Peyer's patch (tissue), 4 donors: ENCODE measurements around the gene MED15. TPM values are rescaled to one million over a fixed set of nuclear protein-coding genes. Genes with fewer than 3 reads are reported as not detected.
"Not testable (repeated sequence)": the region's sequence is repeated elsewhere in the genome, so short reads cannot be mapped to it uniquely, and the experiment has no call there.

Experiments used
- DNase-seq, 3 donors: peaks; one replicate each; pipeline ENCODE4 v3.0.0-alpha.2; 2017 to 2019
- H3K27ac ChIP-seq, 4 donors: fragments of 200-600 bp; sonication (generic); one replicate each; pipeline ENCODE4 v1.5.1; 2016 to 2019
- H3K27me3 ChIP-seq, 2 donors: fragments of 200-600 bp; sonication (generic); one replicate each; pipeline ENCODE4 v1.5.1; 2019
- H3K36me3 ChIP-seq, 3 donors: fragments of 200-600 bp; sonication (generic); one replicate each; pipeline ENCODE4 v1.5.1; 2016 to 2019
- H3K4me1 ChIP-seq, 4 donors: fragments of 200-600 bp; sonication (generic); one replicate each; pipeline ENCODE4 v1.5.1; 2016 to 2019
- H3K4me3 ChIP-seq, 4 donors: fragments of 200-600 bp; sonication (generic); 1 replicate in 3 of 4; 2 replicates in 1 of 4; pipeline ENCODE4 v1.5.1; 2016 to 2019; ENCODE audit warnings: mild to moderate bottlenecking in 1 of 4
- H3K9me3 ChIP-seq, 4 donors: fragments of 200-600 bp; sonication (generic); one replicate each; pipeline ENCODE4 v1.5.1; 2016 to 2019; ENCODE audit warnings: mild to moderate bottlenecking in 1 of 4
- CTCF ChIP-seq, 6 experiments: fragments of 450-650 bp in 4 of 6; fragments of 200-600 bp in 2 of 6; sonication (generic) in 1 of 6; IDR thresholded peaks; one replicate each; pipeline ENCODE4 v1.5.1; 2017 to 2019; ENCODE audit warnings: antibody characterized with exemption in 6 of 6, mild to moderate bottlenecking in 3 of 6, moderate library complexity in 1 of 6
- POLR2A ChIP-seq, 2 donors: fragments of 450-650 bp; IDR thresholded peaks; one replicate each; pipeline ENCODE4 v1.5.1; 2017; ENCODE audit warnings: antibody characterized with exemption in 2 of 2, mild to moderate bottlenecking in 2 of 2, moderate library complexity in 2 of 2
- total RNA-seq, 4 donors: library from RNA; depleted of rRNA; stranded (reverse); fragments of >200 nt; gene quantifications; one replicate each; pipeline ENCODE4 v1.1.0, GENCODE V29; 2016

MED15 gene
- total RNA-seq, 4 donors from 2014 or later: 115 to 215 (median 161) TPM

GRCh38 chr22:20542736-20543135 lies 35.3 kb downstream of the MED15 start:
- DNase-seq: no peak
- no peak overlapping the region for H3K27ac ChIP-seq
- no peaks in the 10 kb centered on the region for H3K27me3 ChIP-seq
- peaks cover 0 to 47% (median 0%) of the 10 kb centered on the region in 3 donors for H3K36me3 ChIP-seq
- H3K9me3 ChIP-seq: no peaks in the 10 kb centered on the region
- H3K4me3 ChIP-seq: no peak overlapping the region
- no peaks in the 10 kb centered on the region for H3K4me1 ChIP-seq
- no peak for TF ChIP-seq POLR2A (IDR thresholded peaks at IDR 0.05)

GRCh38 chr22:20545318-20545634 lies 37.9 kb downstream of the MED15 start:
- H3K36me3 ChIP-seq: peaks cover 0 to 24% (median 0%) of the 10 kb centered on the region in 3 donors
- H3K4me3 ChIP-seq: not testable (repeated sequence)

DNA sequence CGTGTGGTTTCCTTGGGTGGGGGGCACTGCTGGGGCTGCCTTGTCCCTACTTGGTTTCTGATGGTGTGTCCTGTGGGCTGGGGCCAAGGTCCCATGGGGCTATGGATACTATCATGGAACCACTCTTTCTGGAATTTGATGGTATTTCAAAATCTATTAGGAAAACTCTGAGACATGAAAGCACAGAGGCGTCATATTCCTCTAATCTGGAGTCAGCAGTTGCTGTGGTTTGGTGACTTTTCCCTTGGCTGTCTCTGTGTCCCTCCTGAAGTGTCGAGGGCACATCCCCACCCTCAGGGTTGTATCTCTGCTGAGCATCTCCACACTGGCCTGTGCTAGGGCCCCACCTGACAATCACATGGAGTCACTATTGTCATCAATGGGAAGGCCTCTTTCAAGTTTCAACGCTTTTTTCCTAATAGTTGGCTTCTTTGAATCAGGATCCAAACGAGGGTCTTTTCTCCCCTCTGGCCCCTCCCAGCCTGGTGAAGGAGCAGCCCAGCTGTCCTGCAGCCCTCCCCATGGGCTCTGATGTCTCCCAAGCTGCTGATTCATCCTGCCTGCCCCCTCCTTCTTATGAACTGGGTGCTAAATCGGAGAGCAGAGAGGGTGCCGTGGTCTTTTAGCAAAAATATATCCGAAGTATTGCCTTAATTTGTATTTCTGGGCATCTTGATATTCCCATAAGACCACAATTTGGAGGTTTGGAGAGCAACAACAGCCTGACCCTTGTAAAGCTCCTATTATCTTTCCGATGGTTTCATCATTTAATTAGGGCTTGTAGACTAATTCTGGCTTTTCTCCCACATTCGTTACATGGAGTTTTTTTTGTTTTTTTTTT lies 38.5 kb downstream of the MED15 start:
- Histone ChIP-seq H3K27ac (no peak overlapping the region), H3K36me3 (peaks cover 0 to 24% (median 0%) of the 10 kb centered on the region in 3 donors), H3K9me3 (no peaks in the 10 kb centered on the region), H3K4me1 (peaks cover 0 to 24% (median 16%) of the 10 kb centered on the region in 4 donors), H3K27me3 (no peaks in the 10 kb centered on the region), H3K4me3 (no peak overlapping the region)
- TF ChIP-seq POLR2A (IDR thresholded peaks at IDR 0.05) (no peak), CTCF (IDR thresholded peaks at IDR 0.05) (no peak)
- no peak for DNase-seq

More at GRCh38 chr22:20545318-20545634, 37.9 kb downstream of the MED15 start:
- H3K27me3 ChIP-seq, DNase-seq, H3K27ac ChIP-seq, H3K9me3 ChIP-seq: not testable (repeated sequence)
- H3K4me1 ChIP-seq: peaks cover 0 to 18% (median 11%) of the 10 kb centered on the region in 4 donors

DNA sequence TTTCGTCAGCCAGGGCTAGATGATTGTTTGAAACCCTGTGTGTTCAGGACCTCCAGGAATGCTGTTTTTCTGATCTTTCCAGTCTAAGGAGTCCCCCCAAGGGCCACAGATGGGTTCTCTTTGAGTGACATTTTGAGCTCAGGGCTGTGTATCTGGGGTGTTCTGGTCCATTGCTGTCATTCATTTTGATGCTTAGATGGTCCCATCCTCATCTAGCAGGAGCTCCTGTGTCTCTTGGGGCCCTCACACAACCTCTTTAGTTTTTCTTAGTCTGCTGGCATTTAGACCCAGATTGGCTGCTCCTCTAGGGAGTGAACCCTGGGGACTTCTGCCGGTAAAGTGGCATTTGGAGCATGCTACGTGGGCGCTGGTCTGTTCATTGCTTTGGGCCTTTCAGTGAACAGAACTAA lies 39.1 kb downstream of the MED15 start:
- TF ChIP-seq POLR2A (IDR thresholded peaks at IDR 0.05) (no peak), CTCF (IDR thresholded peaks at IDR 0.05) (no peak)
- H3K4me1 ChIP-seq: peaks cover 0 to 27% (median 20%) of the 10 kb centered on the region in 4 donors

DNA sequence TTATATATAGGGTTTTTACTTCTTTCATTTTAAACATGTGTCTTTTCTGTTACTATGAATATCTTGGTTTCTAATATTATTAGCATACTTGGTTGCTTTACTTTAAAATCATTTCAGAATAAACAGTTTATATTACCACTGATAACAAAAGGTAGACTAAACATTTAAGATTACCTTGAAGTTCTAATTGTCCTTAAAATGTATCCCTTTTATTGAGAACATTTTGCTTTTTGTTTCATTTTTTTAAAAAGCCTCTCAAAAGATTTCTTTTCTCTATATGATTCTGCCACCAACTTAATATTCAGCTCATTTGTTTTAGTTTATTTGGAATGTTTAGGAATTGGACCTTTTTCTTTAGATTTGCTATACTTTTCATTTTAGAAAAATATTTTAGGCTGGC lies 39.6 kb downstream of the MED15 start:
- DNase-seq: no peak
- no peak overlapping the region for H3K4me3 ChIP-seq
- no peaks in the 10 kb centered on the region for H3K27me3 ChIP-seq
- peaks cover 0 to 20% (median 0%) of the 10 kb centered on the region in 3 donors for H3K36me3 ChIP-seq
- TF ChIP-seq CTCF (IDR thresholded peaks at IDR 0.05): no peak
- no peak for TF ChIP-seq POLR2A (IDR thresholded peaks at IDR 0.05)
- H3K9me3 ChIP-seq: no peaks in the 10 kb centered on the region
- peaks cover 0 to 32% (median 22%) of the 10 kb centered on the region in 4 donors for H3K4me1 ChIP-seq
- no peak overlapping the region for H3K27ac ChIP-seq

More for the DNA sequence above, 39.1 kb downstream of the MED15 start:
- Histone ChIP-seq H3K4me3 (no peak overlapping the region), H3K27ac (no peak overlapping the region), H3K36me3 (peaks cover 0 to 24% (median 0%) of the 10 kb centered on the region in 3 donors), H3K9me3 (no peaks in the 10 kb centered on the region), H3K27me3 (no peaks in the 10 kb centered on the region)
- DNase-seq: no peak

DNA sequence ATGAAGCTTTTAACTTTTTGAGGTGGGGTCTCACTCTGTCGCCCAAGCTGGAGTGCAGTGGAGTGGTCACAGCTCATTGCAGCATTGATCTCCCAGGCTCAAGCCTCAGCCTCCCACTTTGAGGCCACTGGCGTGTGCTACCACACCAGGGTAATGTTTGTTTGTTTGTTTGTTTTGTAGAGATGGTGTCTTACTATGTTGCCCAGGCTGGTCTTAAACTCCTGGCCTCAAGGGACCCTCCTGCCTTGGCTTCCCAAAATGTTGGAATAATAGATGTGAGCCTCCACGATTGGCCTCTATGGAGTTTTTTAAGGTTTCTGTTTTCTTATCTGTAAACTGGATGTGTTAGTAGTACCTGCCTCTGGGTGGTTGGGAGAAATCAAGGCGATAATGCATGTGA lies 41.4 kb downstream of the MED15 start:
- Histone ChIP-seq H3K4me1 (peaks cover 0 to 49% (median 26%) of the 10 kb centered on the region in 4 donors), H3K27ac (peak overlapping the region in 3 of 4 donors; percentile 73 to 82 (median 77)), H3K9me3 (no peaks in the 10 kb centered on the region), H3K27me3 (no peaks in the 10 kb centered on the region), H3K36me3 (peaks cover 0 to 32% (median 0%) of the 10 kb centered on the region in 3 donors), H3K4me3 (no peak overlapping the region)
- no peak for DNase-seq
- TF ChIP-seq POLR2A (IDR thresholded peaks at IDR 0.05) (no peak), CTCF (IDR thresholded peaks at IDR 0.05) (no peak)
